HG03025 (cell line): ENCODE data around the gene TSR3.

ENCODE experiments used
- ATAC-seq: cut with Tn5 transposase; IDR thresholded peaks from one replicate; pipeline ENCODE4 v1.9.1; 2021; ENCODE audit warnings: mild to moderate bottlenecking, moderate library complexity; ENCODE audit not compliant: unreplicated experiment, low FRiP score

The TSR3 gene

GRCh38 chr16:1355591-1355990, 3.9 kb upstream of the TSR3 start:
- ATAC-seq: no peak

DNA sequence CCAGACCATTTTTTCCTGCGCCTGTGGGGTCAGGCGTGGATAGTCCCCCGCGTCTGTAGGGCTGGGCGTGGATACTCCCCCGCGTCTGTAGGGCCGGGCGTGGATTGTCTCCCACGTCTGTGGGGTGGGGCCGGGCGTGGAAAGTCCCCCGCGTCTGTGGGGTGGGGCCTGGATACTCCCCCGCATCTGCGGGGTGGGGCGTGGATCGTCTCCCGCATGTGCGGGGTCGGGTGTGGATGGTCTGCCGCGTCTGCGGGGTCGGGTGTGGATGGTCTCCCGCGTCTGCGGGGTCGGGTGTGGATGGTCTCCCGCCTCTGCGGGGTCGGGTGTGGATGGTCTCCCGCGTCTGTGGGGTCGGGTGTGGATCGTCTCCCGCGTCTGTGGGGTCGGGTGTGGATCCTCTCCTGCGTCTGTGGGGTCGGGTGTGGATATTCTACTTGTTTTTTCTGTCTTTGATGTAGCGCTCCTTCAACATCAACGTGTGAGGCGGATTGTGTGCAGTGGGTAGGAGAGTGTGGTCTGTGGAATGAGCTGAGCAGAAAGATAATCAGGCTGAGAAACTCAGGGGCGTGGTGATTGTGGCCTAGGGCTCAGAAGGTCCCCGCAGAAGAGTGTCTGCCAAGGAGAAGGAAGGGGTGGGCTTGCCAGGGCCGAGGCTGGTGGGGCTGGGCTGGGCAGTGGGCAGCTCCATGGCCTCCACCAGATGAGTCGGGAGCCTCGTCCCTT, 3.3 kb upstream of the TSR3 start:
- ATAC-seq: no peak

DNA sequence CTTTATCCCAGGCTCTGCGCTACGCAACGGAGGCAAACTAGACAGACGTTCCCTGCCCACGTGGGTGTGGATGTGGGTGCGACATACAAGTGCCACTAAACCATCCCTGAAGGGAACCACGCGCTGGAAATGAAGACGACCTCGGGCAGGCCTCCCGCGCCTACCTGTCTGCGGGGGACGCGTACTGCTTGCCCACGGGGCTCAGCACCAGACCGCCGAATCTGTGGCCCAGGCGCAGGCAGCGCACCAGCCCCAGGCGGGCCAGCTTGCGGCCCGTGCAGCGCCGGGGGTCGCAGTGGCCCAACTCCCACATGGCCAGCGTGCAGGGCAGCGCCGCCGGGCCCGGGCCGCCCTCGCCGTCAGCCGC, 480 bp downstream of the TSR3 start:
- ATAC-seq: no peak

DNA sequence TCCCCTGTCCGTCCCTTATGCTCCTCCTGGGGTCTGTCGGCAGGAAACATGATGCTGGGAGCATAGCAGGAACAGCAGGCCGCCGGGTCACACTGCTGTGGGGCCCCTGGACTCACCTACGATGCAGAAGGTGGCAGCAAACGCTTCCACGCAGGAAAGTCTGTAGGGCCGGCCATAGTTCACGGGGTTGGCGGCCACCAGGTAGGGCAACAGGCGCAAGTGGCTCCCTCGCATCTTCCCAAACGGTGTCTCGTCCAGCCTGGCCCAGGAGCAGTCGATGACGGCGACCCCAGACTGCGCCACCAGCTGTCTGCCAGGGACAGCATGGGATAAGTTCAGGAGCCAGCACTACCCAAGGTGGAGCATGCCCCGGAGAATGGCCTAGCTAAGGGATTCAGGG, 987 bp downstream of the TSR3 start:
- no peak for ATAC-seq

GRCh38 chr16:1349951-1350350, 1.7 kb downstream of the TSR3 start:
- ATAC-seq: no peak

GRCh38 chr16:1349351-1349750, 2.3 kb downstream of the TSR3 start:
- ATAC-seq: no peak

DNA sequence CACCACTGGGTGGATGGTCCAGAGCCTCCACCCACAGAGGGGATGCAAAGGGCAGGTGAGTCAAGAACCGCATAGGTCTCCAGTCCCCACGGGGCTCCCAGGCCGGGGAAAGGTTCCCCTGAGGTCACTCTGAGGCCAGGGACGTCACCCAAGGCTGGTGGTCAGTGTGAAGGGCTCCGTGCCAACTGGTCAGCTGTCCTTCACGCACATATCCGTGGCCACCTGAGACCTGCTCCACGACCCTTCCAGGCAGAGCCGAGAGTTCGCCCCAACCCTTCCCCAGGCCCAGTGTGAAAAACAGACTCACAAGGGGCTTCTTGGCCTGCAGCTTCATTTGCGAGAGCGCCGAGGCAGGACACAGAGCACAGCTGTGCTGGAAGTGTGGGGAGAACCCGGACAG, 2.8 kb downstream of the TSR3 start:
- no peak for ATAC-seq

DNA sequence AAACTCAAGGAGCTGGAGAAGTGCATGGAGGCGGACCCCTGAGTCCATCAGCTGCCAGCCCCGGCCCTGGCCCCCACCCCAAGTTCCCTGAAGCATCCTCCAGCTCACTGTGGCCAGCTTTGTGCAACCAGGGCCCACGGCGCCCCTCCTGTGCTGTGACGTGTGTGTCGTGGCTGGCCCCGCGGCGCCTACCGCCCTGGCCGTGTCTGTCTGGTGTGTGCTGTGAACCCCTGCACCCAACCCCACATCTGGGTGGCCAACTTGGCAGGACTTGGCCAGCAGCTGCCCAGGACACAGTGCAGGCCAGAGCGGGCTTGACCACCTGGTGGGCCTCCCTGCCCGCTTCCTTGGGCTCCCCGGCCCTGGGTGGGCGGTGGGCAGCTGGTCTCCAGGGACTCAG, 3.2 kb downstream of the TSR3 start:
- ATAC-seq: no peak

- no peak for ATAC-seq
Observed at GRCh38 chr16:1347962-1348361, 3.7 kb downstream of the TSR3 start.

DNA sequence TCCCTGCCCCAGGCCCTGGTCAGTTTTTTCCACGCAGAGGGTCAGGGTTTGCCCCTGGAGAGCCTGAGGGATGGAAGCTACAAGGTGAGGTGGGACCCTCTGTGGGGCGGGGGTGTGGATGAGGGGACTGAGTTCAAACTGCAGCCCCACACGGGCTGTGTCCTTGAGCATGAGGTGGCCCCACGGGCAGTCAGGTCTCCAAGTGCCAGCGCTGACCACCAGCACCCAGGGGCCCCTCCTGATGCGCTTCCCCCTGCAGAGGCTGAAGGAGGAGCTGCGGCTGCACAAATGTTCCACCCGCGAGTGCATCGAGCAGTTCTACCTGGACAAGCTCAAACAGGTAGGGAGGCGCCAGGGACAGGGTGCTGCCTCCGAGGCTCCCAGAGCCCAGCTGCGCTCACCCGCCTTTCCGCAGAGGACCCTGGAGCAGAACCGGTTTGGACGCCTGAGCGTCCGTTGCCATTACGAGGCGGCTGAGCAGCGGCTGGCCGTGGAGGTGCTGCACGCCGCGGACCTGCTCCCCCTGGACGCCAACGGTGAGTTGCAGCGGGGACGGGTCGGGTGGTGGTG, 4.3 kb downstream of the TSR3 start:
- no peak for ATAC-seq

GRCh38 chr16:1346422-1347285, 5.0 kb downstream of the TSR3 start:
- no peak for ATAC-seq

DNA sequence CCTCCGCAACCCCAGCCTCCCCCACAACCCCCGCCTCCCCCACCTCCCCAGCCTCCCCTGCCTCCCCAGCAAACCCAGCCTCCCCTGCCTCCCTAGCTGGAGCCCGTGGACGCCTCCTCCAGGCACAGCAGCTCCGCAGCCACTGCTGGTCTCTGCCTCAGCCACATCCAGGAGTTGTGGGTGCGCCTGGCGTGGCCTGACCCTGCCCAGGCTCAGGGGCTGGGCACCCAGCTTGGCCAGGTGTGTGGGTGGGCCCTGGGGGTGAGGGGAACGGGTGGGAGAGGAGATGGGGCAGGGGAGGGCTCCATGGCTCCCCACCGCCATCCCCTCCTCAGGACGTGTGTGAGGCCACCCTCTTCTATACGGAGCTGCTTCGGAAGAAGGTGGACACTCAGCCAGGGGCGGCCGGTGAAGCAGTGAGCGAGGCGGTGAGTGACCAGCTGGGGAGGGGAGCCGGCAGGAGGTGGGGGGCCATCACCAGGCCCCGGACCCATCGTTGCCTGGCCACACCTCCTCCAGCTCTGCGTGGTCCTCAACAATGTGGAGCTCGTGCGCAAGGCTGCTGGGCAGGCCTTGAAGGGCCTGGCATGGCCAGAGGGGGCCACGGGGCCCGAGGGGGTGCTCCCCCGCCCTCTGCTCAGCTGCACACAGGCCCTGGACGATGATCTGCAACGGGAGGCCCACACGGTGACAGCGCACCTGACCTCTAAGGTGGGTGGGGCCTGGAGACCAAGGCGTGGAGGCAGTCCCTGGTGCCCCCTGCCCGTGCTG, 5.8 kb downstream of the TSR3 start:
- no peak for ATAC-seq

- no peak for ATAC-seq
Observed at GRCh38 chr16:1345087-1345486, 6.6 kb downstream of the TSR3 start.

DNA sequence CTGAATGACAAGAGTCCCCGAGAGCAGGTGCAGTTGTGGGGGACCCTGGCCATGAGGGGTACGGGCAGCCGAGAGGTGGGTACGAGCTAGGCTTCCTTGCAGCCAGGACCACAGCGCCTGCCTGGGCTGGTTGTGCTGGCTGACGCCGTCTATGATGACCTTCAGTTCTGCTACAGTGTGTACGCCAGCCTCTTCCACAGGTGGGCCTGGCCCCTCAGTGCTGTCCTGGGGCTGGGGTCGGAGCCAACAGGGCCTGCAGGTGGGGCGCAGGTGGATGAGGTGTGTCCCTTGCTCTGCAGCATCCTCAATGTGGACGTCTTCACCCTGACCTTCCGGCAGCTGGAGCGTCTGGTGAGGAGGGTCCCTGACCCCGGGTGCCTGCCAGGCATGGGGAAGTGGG, 7.2 kb downstream of the TSR3 start:
- no peak for ATAC-seq

DNA sequence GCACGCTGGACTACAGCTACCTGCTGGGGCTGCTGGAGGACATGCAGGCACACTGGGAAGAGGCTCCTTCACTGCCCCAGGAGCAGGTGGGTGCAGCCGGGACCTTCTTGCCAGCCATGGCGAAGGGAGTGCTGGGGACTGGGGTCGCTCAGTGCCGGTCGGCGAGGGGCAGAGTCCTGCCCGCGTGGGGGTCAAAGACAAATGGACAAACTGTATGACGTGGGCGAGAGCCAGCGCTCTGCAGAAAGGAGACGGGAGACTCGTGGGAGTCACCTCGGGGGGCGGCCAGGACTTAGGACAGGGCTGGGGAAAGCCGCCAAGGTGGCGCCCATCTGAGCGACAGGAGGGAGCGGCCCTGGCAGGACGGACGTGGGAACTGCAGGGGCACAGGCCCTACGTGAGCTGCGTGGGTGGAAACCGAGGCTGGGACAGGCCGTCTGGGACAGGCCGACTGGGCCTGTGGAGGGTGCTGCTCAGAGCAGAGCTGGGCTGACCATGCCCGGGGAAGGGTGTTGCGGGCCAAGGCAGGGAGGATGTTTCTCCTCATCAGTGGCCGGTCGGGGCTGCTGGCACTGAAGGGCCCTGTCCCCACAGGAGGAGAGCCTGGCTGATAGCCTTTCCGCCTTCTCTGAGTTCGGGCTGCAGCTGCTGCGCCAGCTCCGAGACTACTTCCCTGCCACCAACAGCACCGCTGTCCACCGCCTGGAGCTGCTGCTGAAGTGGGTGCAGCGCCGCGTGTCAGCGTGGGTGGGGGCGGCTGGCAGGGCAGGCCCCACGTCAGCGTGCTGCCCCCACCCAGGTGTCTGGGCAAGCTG, 8.0 kb downstream of the TSR3 start:
- ATAC-seq: no peak

DNA sequence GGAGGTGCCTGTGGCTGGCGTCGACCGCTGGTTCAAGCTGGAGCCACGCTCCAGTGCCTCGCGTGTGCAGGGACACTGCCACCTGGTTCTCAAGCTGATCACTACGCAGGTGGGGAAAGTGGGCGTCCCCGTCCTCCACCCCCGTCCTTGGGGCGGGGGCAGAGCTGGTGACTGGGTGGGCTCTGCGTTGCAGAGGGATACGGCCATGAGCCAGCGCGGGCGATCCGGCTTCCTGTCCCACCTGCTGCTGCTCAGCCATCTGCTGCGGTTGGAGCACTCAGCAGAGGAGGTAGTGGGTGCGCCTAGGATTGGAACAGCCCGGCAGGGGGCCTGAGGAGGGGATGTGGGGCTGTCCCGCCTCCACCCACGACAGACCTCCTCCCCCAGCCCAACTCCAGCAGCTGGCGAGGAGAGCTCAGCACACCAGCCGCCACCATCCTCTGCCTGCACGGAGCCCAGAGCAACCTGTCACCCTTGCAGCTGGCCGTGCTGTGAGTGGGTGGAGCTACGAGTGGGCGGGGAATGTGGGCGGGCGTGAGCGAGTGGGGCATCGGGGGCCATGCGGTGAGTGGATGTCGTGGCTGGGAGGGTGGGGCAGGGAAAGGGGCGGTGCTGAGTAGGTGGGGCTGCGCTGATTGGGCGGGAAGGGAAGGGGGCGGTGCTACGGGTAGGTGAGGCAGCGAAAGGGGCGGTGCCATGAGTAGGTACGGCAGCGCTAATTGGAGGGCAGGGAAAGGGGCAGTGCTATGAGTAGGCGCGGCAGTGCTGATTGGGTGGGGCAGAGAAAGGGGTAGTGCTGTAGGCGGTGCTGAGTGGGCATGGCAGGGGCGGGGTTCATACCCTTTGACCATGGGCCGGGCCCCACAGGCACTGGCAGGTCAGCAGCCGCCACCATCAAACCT, 8.9 kb downstream of the TSR3 start:
- peak; percentile 70 for ATAC-seq

- no peak for ATAC-seq
Observed at GRCh38 chr16:1341495-1342420, 9.9 kb downstream of the TSR3 start.
